ENCODE data around the gene ZBED4.

The ZBED4 gene

GRCh38 chr22:49906799-49907290 lies 53.2 kb downstream of the ZBED4 start:
- DNase-seq, result no peak

DNA sequence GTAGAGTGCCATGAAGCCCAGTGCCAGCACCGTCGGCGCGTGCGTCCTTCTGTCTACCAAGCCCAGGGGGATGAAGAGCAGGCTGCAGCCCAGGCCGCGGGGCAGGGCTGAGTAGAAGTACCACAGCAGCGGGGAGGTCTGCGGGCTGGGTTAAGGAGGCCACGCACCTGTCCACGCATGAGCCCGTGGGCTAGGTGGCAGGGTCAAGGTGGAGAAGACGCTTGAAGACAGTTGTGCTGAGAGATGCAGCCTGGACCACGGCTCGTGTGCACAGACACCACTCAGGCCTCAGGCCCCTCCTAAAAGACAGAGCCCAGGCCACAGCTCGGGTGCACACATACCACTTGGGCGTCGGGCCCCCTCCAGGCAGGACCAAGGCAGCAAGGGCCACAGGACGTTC lies 54.2 kb downstream of the ZBED4 start:
- no peak for DNase-seq

DNA sequence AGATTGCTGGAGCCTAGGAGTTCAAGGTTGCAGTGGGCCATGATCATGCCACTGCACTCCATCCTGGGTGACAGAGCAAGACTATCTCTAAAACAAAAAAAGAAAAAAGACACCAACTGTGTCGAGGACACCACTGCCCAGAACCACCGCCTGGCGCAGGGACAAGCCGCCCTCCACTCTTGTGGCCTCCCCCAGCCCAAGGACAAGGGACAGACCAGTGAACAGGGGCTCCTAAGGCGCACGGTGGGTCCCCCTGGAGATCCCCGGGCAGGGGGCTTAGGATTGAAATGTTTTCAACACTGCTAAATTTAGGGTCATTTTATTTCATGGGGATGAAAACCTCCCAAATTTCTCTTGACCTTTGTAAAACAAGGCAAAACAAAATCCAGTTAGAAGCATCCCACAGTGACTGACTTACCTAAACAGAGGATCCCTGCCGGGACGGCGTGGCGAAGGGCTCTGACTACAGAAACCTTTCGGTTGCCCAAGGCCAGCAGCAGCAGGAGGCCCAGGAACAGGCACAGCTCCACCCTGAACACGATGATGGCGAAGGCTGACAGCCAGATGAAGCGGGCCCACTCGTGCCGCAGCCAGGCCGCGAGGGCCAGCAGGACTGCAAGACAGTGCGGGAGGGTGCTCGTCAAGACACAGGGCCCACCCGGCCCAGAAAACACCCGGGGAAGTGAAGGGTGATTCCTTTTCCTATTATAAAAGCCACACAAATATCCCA lies 56.0 kb downstream of the ZBED4 start:
- no peak for DNase-seq

GRCh38 chr22:49910229-49911155 lies 56.8 kb downstream of the ZBED4 start:
- no peak for DNase-seq

DNA sequence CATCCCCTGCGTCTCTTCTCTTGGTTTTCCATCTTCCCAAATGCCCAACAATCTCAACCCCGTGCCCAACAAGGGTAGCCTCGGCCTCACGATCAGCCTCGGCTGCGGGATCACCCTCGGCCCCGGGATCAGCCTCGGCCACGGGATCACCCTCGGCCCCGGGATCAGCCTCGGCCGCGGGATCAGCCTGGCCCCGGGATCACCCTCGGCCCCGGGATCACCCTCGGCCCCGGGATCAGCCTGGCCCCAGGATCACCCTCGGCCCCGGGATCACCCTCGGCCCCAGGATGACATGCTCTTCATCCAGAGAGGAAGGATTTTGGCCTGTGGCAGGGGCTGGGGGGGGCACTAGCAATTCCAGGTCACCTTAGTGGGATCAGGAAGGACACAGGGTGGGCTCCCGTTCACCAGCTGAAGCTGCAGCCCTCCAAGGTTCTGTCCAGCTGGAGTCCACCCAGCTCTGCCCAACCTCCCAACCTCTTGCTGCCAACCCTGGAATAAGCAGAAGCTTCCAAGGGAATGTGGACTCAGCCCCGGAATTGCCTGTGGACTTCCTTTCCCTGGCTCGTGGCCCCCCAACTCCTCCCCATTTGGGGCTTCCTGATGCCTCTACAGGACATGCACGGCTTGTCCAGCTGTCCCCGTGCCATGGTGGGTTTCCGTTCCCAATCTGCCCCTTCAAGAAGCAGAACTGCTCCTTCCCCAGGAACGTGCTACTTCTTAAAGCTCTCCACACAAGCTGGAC lies 58.4 kb downstream of the ZBED4 start:
- no peak for DNase-seq

DNA sequence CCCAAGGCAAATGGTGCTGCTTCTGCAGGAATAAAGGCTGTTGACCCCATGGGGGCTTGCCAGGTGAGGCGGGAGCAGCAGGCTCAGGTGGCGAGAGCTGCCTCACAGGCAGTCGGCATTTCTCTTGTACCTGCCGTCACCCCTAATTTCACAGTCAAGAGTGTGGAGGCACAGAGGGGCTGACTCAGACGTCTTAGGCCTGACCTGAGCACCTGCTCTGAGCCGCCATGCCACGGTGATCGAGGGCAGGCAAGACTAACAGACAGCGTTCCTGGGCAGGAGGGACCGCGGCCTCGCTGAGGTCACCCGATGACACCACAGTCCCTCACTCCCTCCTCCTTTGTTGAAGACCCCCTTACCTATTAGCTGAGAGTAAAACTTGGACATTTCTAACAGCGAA lies 59.4 kb downstream of the ZBED4 start:
- no peak for DNase-seq

GRCh38 chr22:49913446-49913845 lies 59.8 kb downstream of the ZBED4 start:
- no peak for DNase-seq

- DNase-seq, result no peak
Observed at GRCh38 chr22:49914256-49914655, 60.6 kb downstream of the ZBED4 start.

DNA sequence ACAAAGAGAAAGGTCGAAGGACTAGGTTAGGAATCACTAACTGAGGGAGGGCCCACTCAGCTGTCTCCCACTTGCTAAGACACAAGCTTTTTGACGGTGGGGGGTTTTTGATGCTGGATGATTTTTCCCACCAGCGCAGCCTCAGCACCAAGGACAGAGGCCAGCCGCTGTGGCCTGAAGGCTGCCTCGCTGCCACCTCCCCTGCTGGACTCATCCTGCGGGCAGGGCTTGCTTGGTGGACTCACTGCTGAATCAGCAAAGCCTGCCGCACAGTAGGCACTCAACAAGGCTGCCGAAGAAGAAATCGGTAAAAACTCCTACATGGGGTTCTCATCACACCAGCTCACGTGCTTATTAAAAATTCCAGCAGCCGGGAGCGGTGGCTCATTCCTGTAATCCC lies 62.0 kb downstream of the ZBED4 start:
- DNase-seq, result no peak

DNA sequence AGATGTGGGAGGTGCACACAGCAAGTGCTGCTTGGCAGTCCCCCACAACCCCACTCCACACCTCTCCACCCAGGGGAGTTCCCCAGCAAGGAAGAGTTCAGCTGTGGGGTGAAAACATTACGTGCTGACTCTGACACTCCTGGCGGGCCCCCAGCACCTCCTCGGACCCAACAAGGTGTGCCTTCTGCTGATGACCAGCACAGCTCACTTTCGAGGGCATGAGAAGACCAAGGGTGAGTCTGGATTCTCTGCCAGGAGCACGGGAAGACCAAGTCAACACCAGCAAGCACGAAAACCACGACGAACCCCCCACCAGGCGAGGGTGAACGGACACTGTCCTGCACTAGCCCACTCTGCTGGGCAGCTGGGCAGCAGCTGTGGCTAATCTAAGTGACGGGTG lies 63.2 kb downstream of the ZBED4 start:
- DNase-seq, result no peak

DNA sequence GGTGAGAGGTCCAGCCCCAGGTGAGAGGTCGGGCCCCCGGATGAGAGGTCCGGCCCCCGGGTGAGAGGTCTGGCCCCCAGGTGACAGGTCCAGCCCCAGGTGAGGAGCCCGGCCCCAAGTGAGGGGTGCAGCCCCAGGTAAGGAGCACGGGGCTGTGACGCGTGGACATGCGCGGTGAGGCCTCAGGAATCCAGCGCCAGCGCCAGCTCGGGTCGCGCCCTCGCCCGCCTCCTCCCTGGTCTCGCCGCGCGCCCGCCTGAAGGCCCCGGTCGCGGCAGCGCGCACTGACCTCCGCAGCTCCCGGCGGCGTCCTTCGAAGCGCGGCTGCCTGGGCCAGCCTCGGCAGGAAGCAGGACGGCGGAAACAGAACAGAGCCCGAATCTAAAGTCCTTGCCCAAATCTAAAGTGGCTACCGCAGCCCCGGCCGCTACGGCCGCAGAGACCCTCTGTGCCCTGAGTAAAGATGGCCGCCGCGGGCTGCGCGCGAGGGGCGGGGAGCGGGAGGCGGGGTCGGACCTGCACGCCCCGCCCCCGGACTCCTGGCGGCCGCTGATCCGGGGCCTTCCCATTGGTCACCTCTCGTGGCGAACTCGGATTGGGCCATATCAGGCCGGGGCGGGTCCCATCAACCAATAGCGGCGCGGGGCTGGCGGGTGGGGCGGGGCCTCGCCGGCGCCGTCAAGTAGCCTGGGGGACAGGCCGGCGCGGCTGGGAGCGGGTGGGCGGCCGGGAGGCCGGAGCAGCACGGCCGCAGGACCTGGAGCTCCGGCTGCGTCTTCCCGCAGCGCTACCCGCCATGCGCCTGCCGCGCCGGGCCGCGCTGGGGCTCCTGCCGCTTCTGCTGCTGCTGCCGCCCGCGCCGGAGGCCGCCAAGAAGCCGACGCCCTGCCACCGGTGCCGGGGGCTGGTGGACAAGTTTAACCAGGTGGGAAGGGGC lies 64.6 kb downstream of the ZBED4 start, which contains the start of the genes ALG12 and CRELD2:
ALG12 (minus strand) TSS at position 465 of the 937 bp plus-strand sequence. CDS start 4,673 bp downstream, outside the sequence.
CRELD2 (plus strand) TSS at position 661 of the 937 bp plus-strand sequence; CDS start at position 797, 136 bp downstream.
- DNase-seq, result peak; percentile 95

- no peak for DNase-seq
Observed at GRCh38 chr22:49918911-49919881, 65.6 kb downstream of the ZBED4 start.

- no peak for DNase-seq
Observed at GRCh38 chr22:49920859-49921258, 67.2 kb downstream of the ZBED4 start.

GRCh38 chr22:49921508-49922278 lies 68.0 kb downstream of the ZBED4 start:
- no peak for DNase-seq

DNA sequence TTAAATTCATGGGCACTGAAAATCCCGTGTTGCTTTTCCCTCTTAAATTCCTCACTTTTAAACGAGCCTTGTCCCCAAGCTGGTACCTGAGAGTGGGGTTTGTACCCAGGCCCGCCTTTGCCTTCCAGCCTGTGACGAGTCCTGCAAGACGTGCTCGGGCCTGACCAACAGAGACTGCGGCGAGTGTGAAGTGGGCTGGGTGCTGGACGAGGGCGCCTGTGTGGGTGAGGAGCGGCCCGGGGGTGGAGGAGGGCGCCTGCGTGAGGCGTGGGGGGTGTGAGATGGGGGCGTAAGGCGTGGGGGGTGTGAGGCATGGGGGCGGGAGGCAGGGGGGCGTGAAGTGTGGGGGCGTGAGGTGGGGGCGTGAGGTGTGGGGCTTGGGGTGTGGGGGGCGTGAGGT lies 68.8 kb downstream of the ZBED4 start:
- no peak for DNase-seq

DNA sequence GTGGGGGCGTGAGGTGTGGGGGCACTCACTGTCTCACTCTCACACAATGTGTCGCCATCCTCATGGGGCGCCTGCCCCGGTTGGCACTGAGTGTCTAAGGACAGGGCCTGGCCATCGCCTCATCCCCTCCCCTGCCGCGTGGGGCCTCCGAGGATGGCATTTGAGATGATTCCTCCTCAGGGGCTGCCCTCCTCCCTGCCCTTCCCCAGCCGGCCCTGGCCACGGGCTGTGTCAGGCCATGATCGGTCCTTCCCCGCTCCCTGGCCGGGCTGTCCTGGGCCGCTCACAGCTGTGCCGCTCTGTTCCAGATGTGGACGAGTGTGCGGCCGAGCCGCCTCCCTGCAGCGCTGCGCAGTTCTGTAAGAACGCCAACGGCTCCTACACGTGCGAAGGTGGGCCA lies 69.3 kb downstream of the ZBED4 start:
- DNase-seq, result no peak

- no peak for DNase-seq
Observed at GRCh38 chr22:49923445-49923844, 69.8 kb downstream of the ZBED4 start.

DNA sequence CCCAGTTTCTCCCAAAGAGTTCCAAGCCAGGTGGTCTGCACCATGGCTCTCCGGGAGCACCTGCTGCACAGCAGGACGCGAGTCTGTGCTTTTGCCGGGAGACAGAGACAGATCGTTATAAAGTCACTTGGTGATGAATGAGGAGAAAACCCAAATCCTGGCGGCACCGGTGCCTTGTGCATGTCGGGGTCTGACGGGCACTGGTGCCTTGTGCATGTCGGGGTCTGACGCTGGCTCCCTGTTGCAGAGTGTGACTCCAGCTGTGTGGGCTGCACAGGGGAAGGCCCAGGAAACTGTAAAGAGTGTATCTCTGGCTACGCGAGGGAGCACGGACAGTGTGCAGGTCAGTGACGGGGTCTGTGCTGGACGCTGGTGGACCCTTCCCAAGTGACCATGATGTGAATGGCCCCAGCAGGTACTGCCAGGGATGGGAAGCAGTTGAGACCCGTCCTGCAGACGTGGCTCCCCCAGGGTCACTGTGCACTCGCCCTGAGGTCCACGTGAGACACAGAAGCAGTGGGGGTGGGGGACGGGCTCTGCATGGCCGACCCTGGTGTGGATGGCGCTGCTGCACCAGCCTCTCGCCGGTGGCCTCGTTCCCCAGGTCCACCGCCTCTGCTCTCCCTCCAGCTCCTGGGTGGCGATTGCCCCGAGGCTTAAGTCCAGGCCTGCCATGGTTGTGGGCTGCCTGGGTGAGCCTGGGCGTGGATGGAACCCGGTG lies 70.6 kb downstream of the ZBED4 start:
- DNase-seq, result no peak

GRCh38 chr22:49925525-49926128 lies 72.0 kb downstream of the ZBED4 start:
- peak; percentile 74 for DNase-seq

All from activated T-cell treated with anti-CD3 and anti-CD28 coated beads, Interleukin-2, amount 50 U/mL, for 1 hour (primary cell).